H1 (cell line): ENCODE results near the gene PPP1R18. TPM values are rescaled to one million over a fixed set of nuclear protein-coding genes. Genes with fewer than 3 reads are reported as not detected.

ENCODE experiments used
- CTCF ChIA-PET: fragments of 300-600 bp; sonication (Branson Sonifier 250); formaldehyde crosslinking; loops from one replicate; lab custom pipeline; 2021; ENCODE audit not compliant: partially characterized antibody; lab: Charles Lee
- POLR2A ChIA-PET: fragments of 300-600 bp; sonication (Branson Sonifier 250); formaldehyde crosslinking; loops from one replicate; lab custom pipeline; 2021; ENCODE audit warnings: inconsistent platforms; ENCODE audit not compliant: partially characterized antibody; lab: Charles Lee
- DNase-seq, 2 experiments: peaks; one replicate each; pipeline versions ENCODE4 v3.0.0 to v3.0.0-alpha.2; 2010 to 2022; ENCODE audit warnings: low spot score in 2 of 2, low read depth in 1 of 2, mixed read lengths in 1 of 2
- FAIRE-seq: peaks from 2 replicates; lab custom pipeline; 2011; peaks lifted over from hg19 to GRCh38; lab: Jason Lieb, UNC
- H2AFZ ChIP-seq: 2 replicates; pipeline ENCODE4 v1.8.1; 2012; ENCODE audit warnings: low read length, inconsistent platforms
- H2AK5ac ChIP-seq: 2 replicates; pipeline ENCODE4 v1.6.1; 2013; ENCODE audit warnings: low read depth, low read length
- H2BK120ac ChIP-seq: replicated peaks from 2 replicates; pipeline ENCODE3; 2013; ENCODE audit warnings: low read depth, low read length, inconsistent platforms
- H2BK12ac ChIP-seq: 2 replicates; pipeline ENCODE4 v1.6.1; 2013; ENCODE audit warnings: low read depth, low read length
- H2BK15ac ChIP-seq: 2 replicates; pipeline ENCODE4 v1.6.1; 2013; ENCODE audit warnings: low read length
- H2BK20ac ChIP-seq: 2 replicates; pipeline ENCODE4 v1.6.1; 2013; ENCODE audit warnings: low read length
- H2BK5ac ChIP-seq: 2 replicates; pipeline ENCODE4 v1.6.1; 2013; ENCODE audit warnings: low read depth, low read length
- H3K14ac ChIP-seq: 2 replicates; pipeline ENCODE4 v1.6.1; 2013; ENCODE audit warnings: inconsistent platforms; ENCODE audit not compliant: insufficient read length
- H3K18ac ChIP-seq: 2 replicates; pipeline ENCODE4 v1.6.1; 2013; ENCODE audit warnings: low read length; ENCODE audit errors: extremely low read depth
- H3K23ac ChIP-seq: 2 replicates; pipeline ENCODE4 v1.6.1; 2013; ENCODE audit warnings: inconsistent platforms; ENCODE audit not compliant: insufficient read length
- H3K23me2 ChIP-seq: 2 replicates; pipeline ENCODE4 v1.6.1; 2013; ENCODE audit warnings: low read depth, low read length
- H3K27ac ChIP-seq: 2 replicates; pipeline ENCODE4 v1.6.1; 2011; ENCODE audit warnings: low read depth, low read length, inconsistent platforms
- H3K27me3 ChIP-seq, 4 experiments: replicated peaks in 1 of 4; 1 replicate in 1 of 4; 2 replicates in 3 of 4; pipeline versions ENCODE4 v1.6.1 to v1.8.1; 2011 to 2013; ENCODE audit warnings: low read length in 3 of 4, mild to moderate bottlenecking in 3 of 4, inconsistent platforms in 2 of 4, mixed read lengths in 2 of 4, moderate library complexity in 1 of 4; ENCODE audit not compliant: control insufficient read depth in 3 of 4, insufficient read depth in 3 of 4; ENCODE audit errors: extremely low read depth in 1 of 4
- H3K36me3 ChIP-seq, 4 experiments: 2 replicates each; pipeline versions ENCODE4 v1.6.1 to v1.8.1; 2011 to 2013; ENCODE audit warnings: mild to moderate bottlenecking in 4 of 4, low read length in 3 of 4, moderate library complexity in 2 of 4, control low read depth in 1 of 4, inconsistent platforms in 1 of 4; ENCODE audit not compliant: insufficient read depth in 4 of 4, control insufficient read depth in 2 of 4
- H3K4ac ChIP-seq: replicated peaks from 2 replicates; pipeline ENCODE3; 2013; ENCODE audit warnings: low read length, low read depth, mixed read lengths, inconsistent platforms; ENCODE audit not compliant: insufficient read length
- H3K4me1 ChIP-seq, 4 experiments: replicated peaks in 1 of 4; 1 replicate in 1 of 4; 2 replicates in 3 of 4; pipeline versions ENCODE4 v1.6.1 to v1.8.1; 2011 to 2013; ENCODE audit warnings: low read length in 3 of 4, inconsistent platforms in 2 of 4, mixed read lengths in 1 of 4; ENCODE audit not compliant: insufficient read depth in 4 of 4, control insufficient read depth in 3 of 4
- H3K4me2 ChIP-seq, 2 experiments: 2 replicates each; pipeline versions ENCODE4 v1.6.1 to v1.8.1; 2011 to 2013; ENCODE audit warnings: low read depth in 2 of 2, low read length in 2 of 2, control low read depth in 1 of 2, inconsistent platforms in 1 of 2, mild to moderate bottlenecking in 1 of 2; ENCODE audit not compliant: insufficient read depth in 1 of 2
- H3K4me3 ChIP-seq, 4 experiments: fragments of 200-600, 300-600 bp in 1 of 4; sonication (generic), shearing (Covaris generic), sonication (Bioruptor Twin) in 1 of 4; 2 replicates each; pipeline versions ENCODE4 v1.5.1 to v1.8.1; 2011 to 2016; ENCODE audit warnings: low read length in 4 of 4, low read depth in 3 of 4, control low read depth in 2 of 4, inconsistent platforms in 2 of 4, mild to moderate bottlenecking in 2 of 4, mixed read lengths in 1 of 4, moderate library complexity in 1 of 4; ENCODE audit not compliant: insufficient read depth in 2 of 4; ENCODE audit errors: extremely low read depth in 1 of 4
- H3K56ac ChIP-seq: replicated peaks from 2 replicates; pipeline ENCODE3; 2013; ENCODE audit warnings: low read depth, mild to moderate bottlenecking, mixed read lengths, low read length, inconsistent platforms; ENCODE audit not compliant: insufficient read length
- H3K79me1 ChIP-seq: 2 replicates; pipeline ENCODE4 v1.6.1; 2013; ENCODE audit warnings: low read depth, low read length, control low read depth
- H3K79me2 ChIP-seq, 2 experiments: 2 replicates each; pipeline versions ENCODE4 v1.6.1 to v1.8.1; 2012 to 2013; ENCODE audit warnings: low read length in 2 of 2, mild to moderate bottlenecking in 2 of 2, inconsistent platforms in 1 of 2; ENCODE audit not compliant: insufficient read depth in 2 of 2, control insufficient read depth in 1 of 2
- H3K9ac ChIP-seq, 4 experiments: replicated peaks in 1 of 4; 1 replicate in 1 of 4; 2 replicates in 3 of 4; pipeline versions ENCODE4 v1.6.1 to v1.8.1; 2011 to 2013; ENCODE audit warnings: low read depth in 3 of 4, low read length in 3 of 4, control low read depth in 2 of 4, mild to moderate bottlenecking in 2 of 4, moderate library complexity in 2 of 4, inconsistent platforms in 1 of 4; ENCODE audit errors: extremely low read depth in 1 of 4
- H3K9me3 ChIP-seq, 2 experiments: 2 replicates each; pipeline versions ENCODE4 v1.6.1 to v1.8.1; 2012 to 2013; ENCODE audit warnings: mild to moderate bottlenecking in 2 of 2, moderate library complexity in 2 of 2, control low read depth in 1 of 2, inconsistent platforms in 1 of 2, low read depth in 1 of 2, low read length in 1 of 2, mixed read lengths in 1 of 2; ENCODE audit not compliant: insufficient read depth in 2 of 2
- H4K20me1 ChIP-seq, 2 experiments: replicated peaks in 1 of 2; 2 replicates each; pipeline versions ENCODE3 to v1.8.1; 2011 to 2013; ENCODE audit warnings: inconsistent platforms in 2 of 2, low read length in 2 of 2, mild to moderate bottlenecking in 1 of 2; ENCODE audit not compliant: insufficient read depth in 2 of 2, control insufficient read depth in 1 of 2
- H4K5ac ChIP-seq: 2 replicates; pipeline ENCODE4 v1.6.1; 2013; ENCODE audit warnings: low read length, low read depth, mixed read lengths, inconsistent platforms; ENCODE audit not compliant: insufficient read length
- H4K8ac ChIP-seq: 2 replicates; pipeline ENCODE4 v1.8.0; 2013; ENCODE audit warnings: mild to moderate bottlenecking, moderate library complexity, low read length, inconsistent platforms; ENCODE audit not compliant: insufficient read depth; ENCODE audit errors: extremely low read depth
- H4K91ac ChIP-seq: replicated peaks from 2 replicates; pipeline ENCODE3; 2013; ENCODE audit warnings: low read length, mixed read lengths, inconsistent platforms; ENCODE audit not compliant: insufficient read length
- KDM4A ChIP-seq: IDR thresholded peaks from one replicate; pipeline ENCODE4 v1.7.1; 2012; ENCODE audit warnings: low read depth, mild to moderate bottlenecking, moderate library complexity, low read length, inconsistent platforms; ENCODE audit not compliant: severe bottlenecking
- WGBS, 2 experiments: shearing (Covaris generic) in 1 of 2; methylation state at CpG; one replicate each; pipeline versions ENCODE4 v1.1.6 to v1.1.7; 2013 to 2015; ENCODE audit warnings: low lambda C conversion rate in 2 of 2, mixed read lengths in 2 of 2, inconsistent platforms in 1 of 2, low coverage in 1 of 2, missing lambda C conversion rate in 1 of 2; ENCODE audit not compliant: insufficient replicate concordance in 2 of 2, insufficient coverage in 1 of 2, insufficient read length in 1 of 2; ENCODE audit errors: extremely low coverage in 1 of 2, missing lambda C conversion rate in 1 of 2; 5-methylcytosine and 5-hydroxymethylcytosine counted together
- polyA plus RNA-seq, 7 experiments: library from polyadenylated mRNA; depleted of rRNA in 3 of 7; stranded (reverse) in 5 of 7; unstranded in 2 of 7; fragments of >200 nt in 5 of 7; fragments of 200-250 nt in 2 of 7; gene quantifications; 1 replicate in 5 of 7; 2 replicates in 1 of 7; 4 replicates in 1 of 7; pipeline versions ENCODE4 v1.2.1 to v1.2.3, GENCODE V29; 2011 to 2013; ENCODE audit warnings: missing spikeins in 2 of 7, mixed read lengths in 2 of 7
- total RNA-seq: library from RNA; stranded (reverse); fragmentation: NEBNext Ultra II Directional; extraction: Animal tissue kit (Norgen Biotek cat#: 25700); gene quantifications from 2 replicates; pipeline ENCODE4 v1.2.1, GENCODE V29; 2021

The PPP1R18 gene
- total and polyA plus RNA-seq, 2 of the 8 experiments (the other 6 are each of a cell fraction or from before 2014, with no cell fraction given) = 25.1 to 29.1 TPM

GRCh38 chr6:30688569-30688968 lies 2.1 kb upstream of the PPP1R18 start:
- no peak for TF ChIP-seq KDM4A
- TF ChIP-seq, all 59 proteins: peak for 0
- no peak overlapping the region for H3K23ac ChIP-seq
- peaks cover 0 to 16% of the 10 kb centered on the region in 2 experiments; a peak in 3 of 4 replicates for H3K79me2 ChIP-seq
- no peak overlapping the region for H3K4ac ChIP-seq
- no peak overlapping the region for H3K4me3 ChIP-seq
- ChIA-PET CTCF (interaction anchor here (0.8 to 3.7 kb wide), 11 partner anchors 10 to 87 kb away, joined by 3 to 28 read pairs (median 3); partner anchors contain the start of genes DHX16 and MDC1), POLR2A (interaction anchor here (0.6 to 26.7 kb wide), 5 partner anchors 9 to 73 kb away, joined by 3 to 732 read pairs (median 7); partner anchors contain the start of genes IER3, MDC1 and TUBB)
- peak overlapping the region; percentile 4 for H4K91ac ChIP-seq
- peaks cover 4% of the 10 kb centered on the region; the same call in 1 of the 2 replicates for H3K79me1 ChIP-seq
- H2BK5ac ChIP-seq = no peak overlapping the region; the same call in 1 of the 2 replicates
- FAIRE-seq (no peak), DNase-seq (no peak)
- no peak overlapping the region for H3K14ac ChIP-seq
- no peak overlapping the region; the same call in 1 of the 2 replicates for H2AK5ac ChIP-seq
- H2AFZ ChIP-seq = no peak overlapping the region
- no peak overlapping the region for H2BK20ac ChIP-seq
- H4K5ac ChIP-seq = no peak overlapping the region
- no peak overlapping the region; a peak in 1 of 4 replicates for H3K4me2 ChIP-seq
- no peak overlapping the region for H3K18ac ChIP-seq
- H4K20me1 ChIP-seq = peaks cover 3% of the 10 kb centered on the region in 2 experiments
- H3K56ac ChIP-seq = no peak overlapping the region
- H4K8ac ChIP-seq = no peak overlapping the region
- H3K36me3 ChIP-seq = no peaks in the 10 kb centered on the region; a peak in 1 of 8 replicates
- H2BK12ac ChIP-seq = no peak overlapping the region
- no peak overlapping the region for H3K27ac ChIP-seq
- no peak overlapping the region; a peak in 2 of 7 replicates for H3K9ac ChIP-seq
- no peak overlapping the region for H2BK120ac ChIP-seq
- peaks cover 15% of the 10 kb centered on the region for H3K23me2 ChIP-seq
- no peaks in the 10 kb centered on the region for H3K27me3 ChIP-seq
- 0 out of 2 replicates have a peak overlapping the region, but pooled peaks have one; percentile 55 for H2BK15ac ChIP-seq
- peaks cover 0 to 34% (median 23%) of the 10 kb centered on the region in 4 experiments; a peak in 6 of 7 replicates for H3K4me1 ChIP-seq
- 95% methylated on average over 9 of the region's 9 CpGs; no CpG with 5 or more reads in 1 of the 2 experiments for WGBS, 2 experiments
- no peaks in the 10 kb centered on the region for H3K9me3 ChIP-seq
